Stimulated activated naive B cell treated with anti-CD40 and anti-IgM and Interleukin-4, amounts not matched to agents 10 μg/mL and 1 μg/mL and 100 μg/mL, for 72 hours (primary cell): Measurements from ENCODE around the gene OGFOD2.
A peak's percentile ranks its signal among the peaks of the same experiment; 100 is the strongest.

Experiments used
- ATAC-seq, 2 donors: fragments of 150-1000 bp; cut with Tn5 transposase; replicated peaks; 2 replicates each; pipeline ENCODE4 v1.10.0; 2021; ENCODE audit warnings: moderate library complexity in 1 of 2
- DNase-seq: peaks from one replicate; pipeline ENCODE4 v3.0.0; 2021
- H3K27ac Mint-ChIP-seq: one replicate; pipeline ENCODE4 v1.8.0; 2022; ENCODE audit warnings: mild to moderate bottlenecking, mixed read lengths
- H3K27me3 Mint-ChIP-seq, 2 donors: one replicate each; pipeline ENCODE4 v1.8.0; 2022; ENCODE audit warnings: mixed read lengths in 2 of 2
- H3K36me3 Mint-ChIP-seq, 2 donors: one replicate each; pipeline ENCODE4 v1.8.0; 2022; ENCODE audit warnings: mixed read lengths in 2 of 2, mild to moderate bottlenecking in 1 of 2
- H3K4me1 Mint-ChIP-seq, 2 donors: one replicate each; pipeline ENCODE4 v1.8.0; 2022; ENCODE audit warnings: mixed read lengths in 2 of 2, mild to moderate bottlenecking in 1 of 2
- H3K4me3 Mint-ChIP-seq, 2 donors: one replicate each; pipeline ENCODE4 v1.8.0; 2022; ENCODE audit warnings: mild to moderate bottlenecking in 2 of 2, mixed read lengths in 2 of 2, moderate library complexity in 1 of 2
- H3K9me3 Mint-ChIP-seq, 2 donors: one replicate each; pipeline ENCODE4 v1.8.0; 2022; ENCODE audit warnings: mixed read lengths in 2 of 2, mild to moderate bottlenecking in 1 of 2

OGFOD2 gene

GRCh38 chr12:122994140-122994675 is 19.2 kb downstream of the OGFOD2 start:
- Mint-ChIP-seq H3K27me3 (no peaks in the 10 kb centered on the region), H3K27ac (no peak overlapping the region), H3K9me3 (no peaks in the 10 kb centered on the region), H3K4me1 (peaks cover 15 to 22% of the 10 kb centered on the region in 2 donors), H3K4me3 (no peak overlapping the region), H3K36me3 (peaks cover 5 to 11% of the 10 kb centered on the region in 2 donors)
- no peak for ATAC-seq
- DNase-seq, result no peak

GRCh38 chr12:122994781-122995502 is 19.9 kb downstream of the OGFOD2 start:
- Mint-ChIP-seq H3K27me3 (no peaks in the 10 kb centered on the region), H3K4me3 (no peak overlapping the region), H3K4me1 (peaks cover 15 to 24% of the 10 kb centered on the region in 2 donors), H3K9me3 (no peaks in the 10 kb centered on the region), H3K36me3 (peaks cover 5 to 11% of the 10 kb centered on the region in 2 donors), H3K27ac (no peak overlapping the region)
- ATAC-seq, result no peak
- DNase-seq, result no peak

GRCh38 chr12:122995503-122996187 is 20.6 kb downstream of the OGFOD2 start:
- ATAC-seq (no peak), DNase-seq (no peak)
- H3K4me3 Mint-ChIP-seq, result no peak overlapping the region
- peaks cover 15 to 31% of the 10 kb centered on the region in 2 donors for H3K4me1 Mint-ChIP-seq
- H3K9me3 Mint-ChIP-seq, result no peaks in the 10 kb centered on the region
- H3K27ac Mint-ChIP-seq, result peak overlapping the region; percentile 67
- H3K27me3 Mint-ChIP-seq, result no peaks in the 10 kb centered on the region
- peaks cover 5 to 16% of the 10 kb centered on the region in 2 donors for H3K36me3 Mint-ChIP-seq

- H3K9me3 Mint-ChIP-seq, result no peaks in the 10 kb centered on the region
Observed at GRCh38 chr12:122996188-122996601, 21.2 kb downstream of the OGFOD2 start.

DNA sequence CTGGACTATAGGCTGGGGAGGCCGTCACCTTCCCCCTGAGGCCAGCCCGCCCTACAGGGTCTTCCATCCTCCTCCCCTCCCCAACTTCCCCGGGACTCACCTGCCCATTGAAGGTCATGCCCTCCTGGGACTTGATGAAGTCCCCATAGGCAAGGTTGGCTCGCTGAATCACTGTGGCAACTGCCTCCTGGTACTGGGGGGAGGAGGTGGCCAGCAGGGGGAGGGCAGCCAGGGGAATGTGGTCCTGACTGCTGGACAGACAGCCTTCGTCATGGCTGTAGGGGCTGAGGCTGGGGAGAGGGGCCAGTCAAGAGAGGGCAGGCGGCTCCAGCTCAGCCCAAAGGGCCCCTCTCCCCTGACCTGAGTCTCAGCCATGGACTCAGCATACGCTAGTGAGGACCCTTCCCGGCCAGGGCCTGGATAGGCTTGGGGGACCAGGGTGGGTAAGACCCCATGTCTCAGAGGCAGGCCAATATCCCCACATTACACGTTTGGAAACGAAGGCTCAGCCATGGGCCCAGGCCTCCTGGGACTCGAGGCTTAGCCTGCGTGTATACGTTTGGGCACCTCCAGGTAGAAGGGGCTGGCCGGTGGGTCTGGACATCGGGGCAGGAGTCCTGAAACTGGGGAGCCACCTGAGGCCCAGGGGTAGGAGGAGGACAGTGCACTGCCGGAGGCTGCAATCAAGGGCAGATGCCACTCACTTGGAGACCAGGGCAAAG is 21.7 kb downstream of the OGFOD2 start:
- peaks cover 5 to 16% of the 10 kb centered on the region in 2 donors for H3K36me3 Mint-ChIP-seq
- H3K9me3 Mint-ChIP-seq, result no peaks in the 10 kb centered on the region
- H3K27me3 Mint-ChIP-seq, result no peaks in the 10 kb centered on the region
- DNase-seq (no peak), ATAC-seq (no peak)
- no peak overlapping the region for H3K4me3 Mint-ChIP-seq
- no peak overlapping the region for H3K27ac Mint-ChIP-seq
- peaks cover 15 to 31% of the 10 kb centered on the region in 2 donors for H3K4me1 Mint-ChIP-seq

More at GRCh38 chr12:122996188-122996601, 21.2 kb downstream of the OGFOD2 start:
- Mint-ChIP-seq H3K4me1 (peaks cover 15 to 31% of the 10 kb centered on the region in 2 donors), H3K4me3 (no peak overlapping the region), H3K36me3 (peaks cover 5 to 16% of the 10 kb centered on the region in 2 donors), H3K27me3 (no peaks in the 10 kb centered on the region), H3K27ac (peak overlapping the region; percentile 67)
- no peak for DNase-seq
- ATAC-seq, result no peak

GRCh38 chr12:122997343-122998250 is 22.6 kb downstream of the OGFOD2 start:
- peaks cover 12 to 26% of the 10 kb centered on the region in 2 donors for H3K4me1 Mint-ChIP-seq
- H3K27me3 Mint-ChIP-seq, result no peaks in the 10 kb centered on the region
- H3K36me3 Mint-ChIP-seq, result peaks cover 2 to 12% of the 10 kb centered on the region in 2 donors
- H3K27ac Mint-ChIP-seq, result no peak overlapping the region
- ATAC-seq (no peak), DNase-seq (no peak)
- H3K9me3 Mint-ChIP-seq, result no peaks in the 10 kb centered on the region
- no peak overlapping the region for H3K4me3 Mint-ChIP-seq

DNA sequence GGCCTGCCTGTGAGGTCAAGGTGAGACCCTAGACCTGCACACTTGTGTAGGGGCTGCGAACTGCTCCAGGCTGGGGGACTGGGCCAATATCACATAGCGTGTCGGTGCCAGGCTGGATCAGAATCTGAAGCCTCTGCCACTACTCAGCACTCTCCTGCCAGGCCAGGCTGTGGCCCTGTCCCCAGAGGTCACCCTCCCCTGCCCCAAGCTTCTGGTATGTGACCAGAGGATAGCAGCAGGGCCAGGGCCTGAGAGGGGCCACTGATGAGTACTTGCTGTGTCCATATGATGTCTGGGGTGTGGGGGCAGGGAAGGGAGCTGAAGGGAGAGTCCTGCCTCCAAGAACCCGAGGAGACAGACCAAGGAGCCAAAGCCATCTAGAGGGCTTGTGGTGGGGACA is 23.3 kb downstream of the OGFOD2 start:
- peaks cover 0 to 12% of the 10 kb centered on the region in 2 donors for H3K36me3 Mint-ChIP-seq
- no peak overlapping the region for H3K4me3 Mint-ChIP-seq
- no peaks in the 10 kb centered on the region for H3K27me3 Mint-ChIP-seq
- no peak for DNase-seq
- H3K9me3 Mint-ChIP-seq, result no peaks in the 10 kb centered on the region
- H3K4me1 Mint-ChIP-seq, result peaks cover 8 to 19% of the 10 kb centered on the region in 2 donors
- no peak for ATAC-seq
- no peak overlapping the region for H3K27ac Mint-ChIP-seq

- Mint-ChIP-seq H3K4me1 (peaks cover under 1 to 9% of the 10 kb centered on the region in 2 donors), H3K27ac (no peak overlapping the region), H3K9me3 (no peaks in the 10 kb centered on the region), H3K36me3 (peaks cover 4 to 12% of the 10 kb centered on the region in 2 donors), H3K27me3 (no peaks in the 10 kb centered on the region), H3K4me3 (no peak overlapping the region)
- ATAC-seq (no peak), DNase-seq (no peak)
Observed at GRCh38 chr12:122999196-122999946, 24.3 kb downstream of the OGFOD2 start.

GRCh38 chr12:122999986-123000420 is 25.0 kb downstream of the OGFOD2 start:
- Mint-ChIP-seq H3K27ac (peak overlapping the region; percentile 20), H3K36me3 (peaks cover 9 to 15% of the 10 kb centered on the region in 2 donors), H3K4me3 (no peak overlapping the region), H3K27me3 (no peaks in the 10 kb centered on the region), H3K4me1 (peaks cover 0 to 9% of the 10 kb centered on the region in 2 donors), H3K9me3 (no peaks in the 10 kb centered on the region)
- DNase-seq, result no peak
- ATAC-seq, result peak; percentile 16 to 47

DNA sequence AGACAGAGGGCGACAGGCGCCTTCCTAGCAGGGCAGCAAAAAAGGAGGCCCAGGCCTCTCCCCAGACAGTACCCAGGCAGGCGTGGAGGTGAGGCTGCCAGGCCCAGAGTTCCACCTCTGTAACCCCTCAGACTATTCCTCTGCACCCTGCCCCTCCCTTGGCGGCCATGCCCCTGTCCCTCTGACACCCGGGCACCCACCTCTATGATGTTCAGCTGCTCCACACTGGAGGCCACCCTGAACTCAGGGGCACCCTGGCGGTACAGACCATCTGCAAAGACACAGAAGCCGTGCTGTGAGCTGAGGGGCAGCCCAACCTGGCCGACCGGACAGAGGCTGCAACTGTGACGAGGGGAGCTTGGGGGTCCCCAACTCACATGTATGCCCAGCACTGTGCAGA is 25.5 kb downstream of the OGFOD2 start:
- H3K36me3 Mint-ChIP-seq, result peaks cover 9 to 18% of the 10 kb centered on the region in 2 donors
- H3K4me1 Mint-ChIP-seq, result peaks cover 0 to 9% of the 10 kb centered on the region in 2 donors
- H3K9me3 Mint-ChIP-seq, result no peaks in the 10 kb centered on the region
- H3K27me3 Mint-ChIP-seq, result no peaks in the 10 kb centered on the region
- no peak for DNase-seq
- no peak overlapping the region for H3K4me3 Mint-ChIP-seq
- H3K27ac Mint-ChIP-seq, result peak overlapping the region; percentile 20
- ATAC-seq, result no peak

DNA sequence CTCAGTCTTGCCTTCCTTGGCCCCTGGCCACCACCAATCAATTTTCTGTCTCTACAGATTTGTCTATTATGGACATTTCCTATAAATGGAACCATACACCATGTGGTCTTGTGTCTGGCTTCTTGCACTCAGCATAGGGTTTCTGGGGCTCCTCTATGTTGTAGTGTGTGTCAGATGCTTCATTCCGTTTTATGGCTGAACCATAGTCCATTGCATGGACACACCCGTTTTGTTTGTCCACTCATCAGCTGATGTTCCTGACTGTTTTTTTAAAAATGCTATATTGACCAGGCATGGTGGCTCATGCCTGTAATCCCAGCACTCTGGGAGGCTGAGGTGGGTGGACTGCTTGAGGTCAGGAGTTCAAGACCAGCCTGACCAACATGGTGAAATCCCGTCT is 26.4 kb downstream of the OGFOD2 start:
- Mint-ChIP-seq H3K9me3 (no peaks in the 10 kb centered on the region), H3K27ac (no peak overlapping the region)

GRCh38 chr12:123003257-123003656 is 28.2 kb downstream of the OGFOD2 start:
- no peak overlapping the region for H3K27ac Mint-ChIP-seq
- DNase-seq, result no peak
- no peak for ATAC-seq
- peaks cover 0 to 9% of the 10 kb centered on the region in 2 donors for H3K4me1 Mint-ChIP-seq
- no peaks in the 10 kb centered on the region for H3K27me3 Mint-ChIP-seq
- H3K4me3 Mint-ChIP-seq, result no peak overlapping the region
- peaks cover 13 to 14% of the 10 kb centered on the region in 2 donors for H3K36me3 Mint-ChIP-seq
- H3K9me3 Mint-ChIP-seq, result no peaks in the 10 kb centered on the region

More for the DNA sequence above, 26.4 kb downstream of the OGFOD2 start:
- Mint-ChIP-seq H3K4me3 (no peak overlapping the region), H3K4me1 (peaks cover 0 to 9% of the 10 kb centered on the region in 2 donors), H3K36me3 (peaks cover 9 to 18% of the 10 kb centered on the region in 2 donors), H3K27me3 (no peaks in the 10 kb centered on the region)
- ATAC-seq (no peak), DNase-seq (no peak)

- peaks cover 13 to 14% of the 10 kb centered on the region in 2 donors for H3K36me3 Mint-ChIP-seq
- H3K27me3 Mint-ChIP-seq, result no peaks in the 10 kb centered on the region
- no peaks in the 10 kb centered on the region for H3K9me3 Mint-ChIP-seq
- no peak for DNase-seq
- H3K4me3 Mint-ChIP-seq, result no peak overlapping the region
- H3K4me1 Mint-ChIP-seq, result peaks cover 0 to 9% of the 10 kb centered on the region in 2 donors
- H3K27ac Mint-ChIP-seq, result no peak overlapping the region
- ATAC-seq, result no peak
Observed at GRCh38 chr12:123004287-123004686, 29.2 kb downstream of the OGFOD2 start.
